Activated T-helper 9 cell treated with anti-CD3 and anti-CD28 coated beads, Interleukin-2, amount 50 U/mL, for 16 hours (primary cell): ENCODE results near the gene MFF.

ENCODE experiments used
- DNase-seq: peaks from one replicate; pipeline ENCODE4 v3.0.0-alpha.2; 2020; ENCODE audit warnings: low read depth

Gene MFF

GRCh38 chr2:227406177-227407031 lies 81.4 kb downstream of the MFF start:
- DNase-seq, result no peak
